GM21367 (cell line): Measurements from ENCODE around the gene FAM124B.
"Not testable (repeated sequence)": the region's sequence is repeated elsewhere in the genome, so short reads cannot be mapped to it uniquely, and the experiment has no call there.

Experiments
- ATAC-seq: cut with Tn5 transposase; IDR thresholded peaks from one replicate; pipeline ENCODE4 v1.9.1; 2021; ENCODE audit not compliant: unreplicated experiment

Gene FAM124B

DNA sequence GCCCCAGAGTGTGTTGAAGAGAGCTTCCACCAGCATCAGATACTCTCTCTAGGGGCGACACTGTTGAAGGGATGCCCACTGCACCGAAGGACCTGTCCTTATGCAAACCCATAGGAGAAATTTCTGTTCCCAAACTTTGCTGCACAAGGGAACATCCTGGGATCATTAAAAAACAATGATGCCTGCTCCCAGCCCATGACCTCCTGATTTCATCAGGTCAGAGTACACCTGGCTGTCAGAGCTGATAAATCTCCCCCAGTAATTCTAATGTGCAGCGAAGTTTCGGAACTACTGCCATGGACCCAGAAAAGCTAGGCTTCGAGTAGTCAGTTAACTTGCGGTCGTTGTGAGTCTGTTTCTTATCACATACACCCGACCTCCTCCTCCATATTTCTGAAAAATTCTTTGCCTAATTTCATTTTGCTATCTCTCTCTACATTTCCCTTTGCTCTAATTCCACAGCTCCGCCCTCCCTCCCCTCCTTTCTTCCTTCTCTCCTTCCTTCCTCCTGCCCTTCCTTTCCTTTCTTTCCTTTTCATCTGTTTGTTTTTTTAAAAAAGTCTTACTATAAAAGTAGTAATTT lies 18.8 kb downstream of the FAM124B start:
- ATAC-seq, result no peak

DNA sequence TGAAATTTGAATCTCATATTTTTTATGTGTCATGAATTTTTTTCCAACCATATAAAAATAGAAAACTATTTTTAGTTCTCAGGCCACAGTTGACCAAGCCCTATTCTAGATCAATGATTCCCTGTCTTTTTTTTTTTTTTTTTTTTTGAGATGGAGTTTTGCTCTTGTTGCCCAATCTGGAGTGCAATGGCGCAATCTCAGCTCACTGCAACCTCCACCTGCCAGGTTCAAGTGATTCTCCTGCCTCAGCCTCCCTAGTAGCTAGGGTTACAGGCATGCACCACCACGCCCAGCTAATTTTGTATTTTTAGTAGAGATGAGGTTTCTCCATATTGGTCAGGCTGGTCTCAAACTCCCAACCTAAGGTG lies 19.6 kb downstream of the FAM124B start:
- ATAC-seq, result not testable (repeated sequence)

DNA sequence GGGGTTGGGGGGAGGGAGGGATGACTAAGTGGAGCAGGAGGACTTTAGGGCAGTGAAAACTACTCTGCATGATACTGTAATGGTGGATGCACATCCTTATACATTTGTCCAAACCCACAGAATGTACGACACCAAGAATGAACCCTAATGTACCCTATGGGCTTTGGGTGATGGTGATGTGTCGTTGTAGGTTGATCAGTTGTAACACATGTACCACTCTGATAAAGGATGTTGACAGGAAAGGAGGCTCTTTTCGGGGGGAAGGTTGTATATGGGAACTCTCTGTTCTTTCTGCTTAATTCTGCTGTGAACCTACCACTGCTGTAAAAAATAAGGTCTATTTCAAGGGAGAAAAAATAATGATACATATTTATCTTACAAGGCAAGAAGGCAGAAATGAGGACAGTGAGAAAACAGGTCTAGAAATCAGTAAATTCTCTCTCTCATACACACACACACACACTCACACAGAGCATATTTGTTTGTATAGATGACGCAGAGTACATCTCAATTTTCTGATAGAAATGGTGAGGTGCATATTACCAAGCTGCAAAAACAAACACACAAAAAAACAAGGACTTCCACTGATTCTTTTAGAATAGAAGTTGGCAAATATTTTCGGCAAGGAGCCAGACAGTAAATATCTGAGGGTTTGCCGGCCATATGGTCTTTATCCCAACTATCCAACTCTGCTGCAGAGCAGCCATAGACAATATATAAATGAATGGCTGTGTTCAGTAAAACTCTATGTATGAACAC lies 20.2 kb downstream of the FAM124B start:
- no peak for ATAC-seq

DNA sequence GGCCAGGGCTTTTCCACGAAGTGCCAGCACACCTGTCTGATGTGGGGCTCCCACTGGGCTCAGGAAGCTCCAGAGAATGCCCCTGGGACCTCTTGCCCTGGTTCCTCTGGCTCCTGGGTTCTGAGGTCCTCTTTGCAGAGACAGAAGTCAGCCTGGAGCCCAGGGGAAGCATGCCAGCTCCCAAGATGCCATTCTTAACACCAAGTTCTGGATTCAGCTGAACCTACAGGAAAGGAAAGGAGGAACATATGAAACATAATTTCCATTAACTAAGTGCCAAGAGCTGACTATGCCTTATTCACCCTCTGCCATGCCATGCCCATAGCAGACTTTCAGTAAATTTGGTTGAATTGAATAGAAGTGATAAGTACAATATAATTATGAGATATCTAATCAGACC lies 21.9 kb downstream of the FAM124B start:
- ATAC-seq, result no peak

DNA sequence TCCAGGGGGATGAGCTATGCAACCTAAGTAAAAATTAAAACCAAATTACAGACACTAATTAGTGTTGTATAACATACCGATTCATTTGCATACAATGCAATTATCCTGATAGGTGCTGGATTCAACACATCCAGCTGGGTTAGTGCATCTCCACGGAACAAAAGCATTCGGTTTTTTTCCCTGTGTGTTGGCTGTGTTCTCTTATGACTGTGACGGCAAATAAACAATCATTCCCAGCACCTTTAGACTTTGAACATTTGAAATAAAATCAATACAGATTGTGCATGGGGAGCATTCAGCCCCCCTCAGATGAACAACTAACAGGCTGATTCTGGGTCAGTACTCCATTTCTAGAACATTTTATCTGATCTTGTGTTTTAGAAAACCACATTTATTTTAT lies 22.7 kb downstream of the FAM124B start:
- ATAC-seq, result no peak

DNA sequence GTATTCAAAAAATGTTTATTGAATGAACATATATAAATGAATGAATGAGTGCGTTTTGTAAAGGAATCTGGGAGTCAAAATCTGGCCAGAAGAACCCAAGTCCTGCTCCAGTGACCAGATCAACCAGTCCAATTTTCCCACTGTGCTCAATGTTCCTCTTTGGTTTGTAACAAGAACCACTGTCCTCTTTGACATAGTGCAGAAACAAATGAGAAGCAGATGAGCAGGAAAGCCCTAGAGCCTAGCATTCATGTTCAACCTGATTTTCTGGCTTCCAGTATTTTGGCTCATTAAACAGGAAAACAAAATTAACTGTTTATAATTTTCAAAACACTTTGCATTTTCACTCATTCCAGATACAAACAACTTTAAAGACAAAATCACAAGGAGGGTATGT lies 23.2 kb downstream of the FAM124B start:
- ATAC-seq, result no peak

DNA sequence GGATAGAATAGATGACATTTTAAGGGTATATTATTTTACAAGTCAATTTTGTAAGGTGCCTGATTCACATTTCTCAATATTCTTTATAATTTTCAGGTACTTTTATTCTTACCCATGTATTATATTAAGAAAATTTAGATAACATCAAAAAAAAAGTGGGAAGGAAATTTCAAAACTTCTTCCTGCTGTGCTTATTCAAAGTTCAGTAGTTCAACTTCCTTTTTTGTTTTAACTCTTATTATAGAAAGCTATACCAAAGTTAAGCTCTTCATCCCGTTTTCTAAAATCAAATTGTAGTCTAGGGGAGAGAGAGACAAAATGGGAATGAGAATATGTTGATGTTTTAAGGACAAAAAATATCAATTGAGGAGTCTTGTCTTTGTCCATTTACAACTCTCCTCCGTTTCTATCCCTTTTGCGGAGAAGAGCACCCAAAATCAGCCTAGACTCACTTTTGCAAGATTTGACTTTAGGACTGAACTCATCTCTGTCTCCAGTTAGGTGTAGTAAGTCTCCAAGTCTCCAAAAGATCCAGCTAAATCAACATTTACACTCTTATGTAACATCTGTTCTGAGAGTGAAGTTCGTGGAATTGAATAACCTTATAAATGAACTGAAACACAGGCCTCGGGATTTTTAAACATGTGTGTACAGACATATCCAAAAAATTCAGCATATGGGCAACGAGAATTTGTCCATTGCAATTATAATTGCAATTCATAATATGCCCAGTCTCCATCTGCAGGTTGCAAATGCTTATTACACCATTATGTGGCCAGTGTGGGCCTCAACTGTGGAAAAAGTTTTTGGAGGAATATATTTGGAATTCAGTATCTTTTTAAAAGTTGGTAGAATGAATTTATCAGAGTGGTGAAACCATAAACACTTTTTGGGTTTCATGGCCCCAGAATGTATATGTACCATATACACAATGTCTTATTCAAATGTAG lies 23.9 kb downstream of the FAM124B start:
- no peak for ATAC-seq

DNA sequence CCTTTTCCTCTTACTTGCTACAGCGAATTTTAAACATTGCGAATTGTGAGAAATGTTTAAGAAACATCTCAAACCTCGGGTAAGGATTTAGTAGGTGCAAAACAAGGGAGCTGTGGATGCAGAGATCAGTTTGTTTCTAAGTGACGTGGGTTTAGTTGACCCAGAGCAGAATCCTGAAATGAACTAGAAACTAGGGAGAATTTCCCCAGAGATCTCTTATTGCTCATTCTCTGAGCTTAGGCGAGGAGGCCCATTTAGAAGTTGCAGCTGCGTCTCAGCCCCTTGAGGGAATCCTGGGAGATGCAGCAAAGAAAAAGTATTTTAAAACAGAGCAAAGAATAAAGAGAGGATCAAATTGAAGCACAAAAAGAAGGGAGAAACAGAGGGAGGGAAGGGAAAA lies 29.3 kb downstream of the FAM124B start:
- ATAC-seq, result no peak

DNA sequence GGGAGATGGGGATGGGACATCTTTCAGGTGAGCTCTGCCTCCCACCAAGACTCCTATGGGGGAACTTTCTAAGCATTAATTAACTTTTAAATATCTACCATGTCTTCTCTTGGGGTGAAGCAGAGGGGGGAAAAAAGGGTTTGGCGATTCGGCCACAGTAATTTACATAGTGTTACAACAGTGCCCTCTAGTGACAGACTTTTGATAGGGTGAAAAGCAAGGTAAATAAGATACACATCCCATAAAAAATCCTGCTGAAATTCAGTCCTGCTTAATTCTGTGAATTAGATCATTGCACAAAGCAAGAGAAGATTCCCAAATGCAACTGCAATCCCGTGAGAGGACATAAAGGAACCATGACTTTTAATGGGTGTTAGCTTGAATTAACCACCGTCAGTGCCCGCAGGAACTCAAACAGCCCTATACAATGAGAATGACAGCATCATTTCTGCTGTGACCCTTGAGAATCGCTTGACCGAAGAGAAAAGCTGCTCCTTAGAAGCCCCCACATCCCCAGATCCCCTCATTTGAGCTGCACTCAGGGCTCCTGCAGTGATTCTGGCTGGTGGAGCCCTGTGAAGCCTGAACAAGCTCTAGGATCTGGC lies 32.8 kb downstream of the FAM124B start:
- no peak for ATAC-seq

DNA sequence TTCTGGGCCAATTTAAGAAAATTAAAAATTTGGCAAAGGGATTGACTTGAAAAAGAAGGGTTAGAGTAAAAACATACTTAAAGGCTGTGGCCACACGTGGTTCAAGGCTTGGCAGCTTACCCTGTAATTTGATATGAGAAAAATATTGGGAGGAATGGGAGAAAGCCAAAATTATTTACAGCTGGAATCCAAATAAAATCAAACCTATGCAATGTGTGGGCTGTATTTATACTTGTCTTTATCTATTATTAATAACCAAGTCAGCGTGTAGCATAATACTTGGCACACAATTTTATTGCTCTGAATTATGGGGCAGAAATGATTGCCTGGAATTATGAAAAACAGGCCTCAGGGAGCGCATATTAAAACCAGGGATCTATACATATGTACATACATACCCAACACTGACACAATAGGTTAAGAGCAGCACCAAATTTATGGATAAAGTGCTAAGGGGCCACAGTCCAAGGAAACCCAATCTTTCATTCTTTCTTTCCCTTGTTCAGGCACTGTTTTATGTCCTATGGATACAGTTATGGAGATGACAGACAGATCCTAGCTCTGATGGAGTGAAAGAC lies 35.6 kb downstream of the FAM124B start:
- no peak for ATAC-seq

DNA sequence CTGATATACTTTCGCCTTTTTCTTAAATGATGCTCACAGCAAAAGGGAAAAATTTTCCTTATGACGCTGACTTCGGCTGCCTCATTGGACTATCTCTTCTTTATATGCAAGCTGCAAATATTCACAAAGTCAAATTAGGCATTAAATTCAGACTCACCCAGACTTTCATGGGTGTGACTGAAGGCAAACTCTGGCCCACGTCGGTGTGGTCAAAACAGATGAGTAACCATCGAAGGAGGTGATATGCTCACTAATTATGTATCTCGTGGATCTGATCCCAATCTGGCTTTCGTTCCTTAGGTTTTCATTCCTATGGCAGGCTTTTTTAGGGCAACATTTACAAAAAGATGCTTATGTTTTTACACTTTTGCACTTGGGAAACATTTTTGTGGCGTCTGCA lies 36.6 kb downstream of the FAM124B start:
- no peak for ATAC-seq

DNA sequence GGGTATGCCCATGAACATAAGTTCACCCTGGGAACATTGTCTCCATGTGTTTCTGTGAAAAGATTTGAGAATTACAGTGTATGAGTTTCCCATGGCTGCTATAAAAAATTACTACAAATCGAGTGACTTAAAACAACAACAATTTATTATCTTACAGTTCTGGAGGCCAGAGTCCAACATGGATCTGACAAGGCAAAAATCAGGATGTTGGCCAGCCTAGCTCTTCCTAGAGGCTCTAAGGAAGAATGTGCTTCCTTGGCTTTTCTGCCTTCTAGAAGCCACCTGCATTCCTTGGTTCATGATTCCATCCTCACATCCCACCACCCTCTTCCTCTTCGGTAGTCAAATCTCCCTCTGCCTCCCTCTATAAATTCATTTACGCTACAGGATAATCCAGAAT lies 38.6 kb downstream of the FAM124B start:
- no peak for ATAC-seq

DNA sequence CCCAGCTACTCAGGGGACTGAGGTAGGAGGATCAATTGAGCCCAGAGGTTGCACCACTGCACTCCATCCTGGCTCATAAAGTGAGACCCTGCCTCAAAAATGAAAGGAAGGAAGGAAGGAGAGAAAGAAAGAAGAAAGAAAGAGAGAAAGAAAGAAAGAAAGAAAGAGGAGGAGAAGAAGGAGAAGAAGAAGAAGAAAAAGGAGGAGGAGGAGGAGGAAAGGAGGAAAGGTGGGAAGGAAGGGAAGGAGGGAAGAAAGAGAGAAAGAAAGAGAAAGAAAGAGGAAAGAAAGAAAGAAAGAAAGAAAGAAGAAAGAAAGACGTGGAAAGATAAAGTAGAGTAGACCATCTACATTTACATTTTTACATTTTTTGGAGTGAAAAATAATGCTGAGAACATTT lies 39.8 kb downstream of the FAM124B start:
- no peak for ATAC-seq

DNA sequence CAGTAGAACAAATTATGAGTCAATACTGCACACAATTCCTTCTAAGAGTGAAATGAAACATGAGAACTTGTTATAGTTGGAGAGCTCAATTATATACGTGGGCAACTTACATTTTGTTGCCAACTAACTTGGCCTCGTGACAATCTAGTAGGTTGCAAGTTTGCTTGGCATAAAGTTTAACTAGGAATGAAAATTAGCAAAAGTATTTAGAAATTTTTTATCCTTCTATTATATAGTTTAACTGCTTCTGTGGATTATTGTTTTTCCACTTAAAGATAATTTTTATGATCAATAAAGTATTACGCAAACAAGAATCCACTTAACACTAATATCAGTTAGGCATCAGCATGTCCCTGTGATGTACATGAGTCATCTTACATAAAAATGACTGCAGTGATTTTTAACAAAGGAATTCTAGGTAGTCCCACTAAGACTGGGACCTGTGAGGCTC lies 41.1 kb downstream of the FAM124B start:
- ATAC-seq, result no peak

DNA sequence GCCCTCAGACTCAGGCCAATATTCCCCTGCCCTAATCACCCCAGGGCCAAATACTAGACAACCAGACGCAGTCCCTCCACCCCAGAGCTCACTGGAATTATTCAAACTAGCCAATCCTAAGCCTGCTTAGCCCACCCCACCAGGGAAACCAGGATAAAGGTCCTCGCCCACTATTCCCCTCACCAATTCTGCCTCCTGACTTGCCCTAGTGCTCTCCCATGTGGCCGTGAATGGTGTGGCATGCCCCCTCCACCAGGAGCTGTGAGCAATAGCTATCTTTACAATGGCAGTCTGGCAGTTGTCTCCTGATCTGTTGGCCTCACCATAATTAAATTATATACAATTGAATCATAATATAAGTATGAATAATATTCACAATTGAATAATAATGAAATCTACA lies 42.3 kb downstream of the FAM124B start:
- ATAC-seq, result no peak

DNA sequence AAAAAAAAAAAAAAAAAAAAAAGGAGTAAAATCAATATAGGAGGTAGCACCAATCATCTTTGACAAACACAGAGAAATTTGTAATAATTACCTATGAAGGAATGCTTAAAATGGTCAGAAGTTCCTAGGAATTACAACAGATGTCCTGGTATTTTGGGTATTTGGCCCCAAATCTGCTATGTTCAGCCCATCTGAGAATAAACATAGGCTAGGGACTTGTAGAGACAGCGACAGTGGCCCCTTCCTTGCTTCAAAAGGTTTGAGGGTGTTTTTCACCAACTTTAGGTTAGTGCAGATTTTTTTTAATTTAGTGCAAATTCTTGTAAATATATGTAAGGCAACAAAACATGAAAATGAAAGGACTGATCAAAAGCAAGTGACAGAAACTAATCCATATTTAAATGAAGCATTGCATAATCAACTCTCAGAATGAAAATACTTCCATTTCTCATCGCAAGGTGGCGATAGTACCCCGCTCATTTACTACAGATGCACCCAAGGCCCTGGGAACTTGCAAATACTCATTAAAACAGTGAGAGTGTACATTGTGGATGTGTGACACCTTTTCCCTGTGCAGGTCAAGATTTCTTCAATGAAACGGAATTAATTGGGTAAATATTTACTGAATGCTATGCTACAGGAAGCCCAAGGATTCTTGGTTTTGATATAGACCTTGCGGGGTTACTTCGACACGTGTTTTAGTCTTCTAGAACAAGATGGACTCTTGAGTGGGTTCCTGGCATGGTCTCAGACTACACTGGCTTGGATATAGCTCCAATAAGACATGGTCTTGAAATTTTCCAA lies 44.6 kb downstream of the FAM124B start:
- ATAC-seq, result peak; percentile 81

DNA sequence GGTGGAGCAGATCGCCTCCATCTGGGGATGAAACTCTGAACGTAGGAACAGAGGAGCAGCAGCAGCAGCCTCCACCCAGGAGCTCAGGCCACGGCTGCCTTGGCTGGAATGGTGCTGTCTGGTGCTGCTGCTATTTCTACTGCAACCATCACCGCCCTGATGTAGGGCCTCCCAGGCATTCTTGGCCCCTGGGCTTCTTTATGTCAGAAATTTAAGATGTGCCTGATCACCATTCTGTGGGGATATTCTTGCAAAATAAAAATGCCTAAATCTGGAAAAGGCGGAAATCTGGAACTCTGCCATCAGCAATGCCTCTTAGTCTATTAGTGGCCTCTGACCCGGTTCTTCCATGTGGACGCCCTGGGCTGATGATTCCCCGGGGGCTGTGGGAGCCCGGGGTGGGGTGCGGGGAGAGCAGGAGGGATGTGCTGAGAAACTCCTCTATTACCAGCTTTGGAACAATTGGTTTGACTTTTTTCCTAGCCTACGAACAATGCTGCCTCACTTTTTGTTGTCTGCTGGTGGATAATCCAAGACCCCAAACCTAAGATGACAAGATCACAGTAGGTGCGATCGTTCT lies 47.2 kb downstream of the FAM124B start:
- no peak for ATAC-seq

DNA sequence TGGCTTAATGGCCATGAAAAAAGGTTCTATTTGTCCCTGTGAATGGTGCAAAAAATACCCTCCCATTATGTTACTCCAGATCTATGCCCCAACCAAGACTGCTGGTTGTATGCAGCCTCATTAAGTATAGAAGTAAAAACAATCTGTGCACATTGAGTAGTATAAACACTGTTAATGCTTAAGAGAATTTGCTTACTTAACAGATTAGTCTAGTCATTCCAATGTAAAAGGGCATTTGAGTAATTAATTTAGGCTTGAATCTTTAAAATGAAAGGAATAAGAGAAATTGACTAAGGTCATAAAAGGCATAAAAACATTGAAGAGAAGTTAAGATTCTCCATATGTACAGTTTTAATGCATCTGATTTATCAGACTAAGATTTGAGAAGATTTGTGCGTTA lies 51.2 kb downstream of the FAM124B start:
- ATAC-seq, result no peak

DNA sequence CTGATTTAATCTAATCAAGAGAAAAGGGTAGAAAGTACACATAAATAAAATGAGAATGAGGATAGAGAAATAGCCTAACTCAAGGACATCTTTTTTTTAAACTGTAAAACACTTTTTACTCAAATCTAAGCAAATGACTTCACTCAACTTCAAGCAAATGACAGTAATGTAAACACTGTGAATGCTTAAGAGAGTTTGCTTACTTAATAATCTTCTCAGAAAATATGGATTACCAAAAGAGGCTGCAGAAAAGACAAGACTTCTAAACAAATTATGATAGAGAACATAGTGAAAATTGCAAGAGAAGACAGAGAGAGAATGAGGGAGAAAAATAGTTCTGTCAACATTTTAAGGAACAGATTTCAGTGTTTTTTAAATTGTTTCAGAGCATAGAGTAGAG lies 52.5 kb downstream of the FAM124B start:
- ATAC-seq, result no peak
